HepG2 (cell line): ENCODE data around the gene DCST2. TPM values are rescaled to one million over a fixed set of nuclear protein-coding genes. Genes with fewer than 3 reads are reported as not detected.

Experiments used
- ARNT ChIP-seq: fragments of 450-650 bp; IDR thresholded peaks from 2 replicates; pipeline ENCODE4 v1.6.1; 2017
- BCL3 ChIP-seq: sonication (generic); formaldehyde crosslinking; IDR thresholded peaks from 2 replicates; pipeline ENCODE4 v1.5.1; 2020; ENCODE audit warnings: mild to moderate bottlenecking, missing genetic modification reagents, moderate library complexity
- CREB3 ChIP-seq: sonication (generic); formaldehyde crosslinking; IDR thresholded peaks from 2 replicates; pipeline ENCODE4 v1.5.0; 2020; ENCODE audit warnings: missing genetic modification reagents
- GMEB2 ChIP-seq: IDR thresholded peaks from 2 replicates; pipeline ENCODE4 v1.6.1; 2016; ENCODE audit warnings: missing biosample characterization, missing genetic modification reagents, low read depth
- HOXA7 ChIP-seq: sonication (generic); formaldehyde crosslinking; IDR thresholded peaks from 2 replicates; pipeline ENCODE4 v1.8.1; 2022; ENCODE audit warnings: mild to moderate bottlenecking, missing genetic modification reagents, moderate library complexity
- IKZF5 ChIP-seq: IDR thresholded peaks from 2 replicates; pipeline ENCODE4 v1.6.1; 2018; ENCODE audit warnings: missing genetic modification reagents, mild to moderate bottlenecking, missing compliant biosample characterization
- JDP2 ChIP-seq: sonication (generic); formaldehyde crosslinking; IDR thresholded peaks from 2 replicates; pipeline ENCODE4 v1.8.1; 2022; ENCODE audit warnings: missing genetic modification reagents, borderline replicate concordance
- JUND ChIP-seq: sonication (generic); formaldehyde crosslinking; IDR thresholded peaks from 2 replicates; pipeline ENCODE4 v1.8.0; 2022; ENCODE audit warnings: mild to moderate bottlenecking, missing genetic modification reagents
- MAX ChIP-seq: IDR thresholded peaks from 2 replicates; pipeline ENCODE4 v1.6.1; 2012; ENCODE audit warnings: inconsistent platforms
- MNT ChIP-seq: fragments of 450-650 bp; IDR thresholded peaks from 2 replicates; pipeline ENCODE4 v1.6.1; 2016
- NFYB ChIP-seq: sonication (generic); formaldehyde crosslinking; IDR thresholded peaks from 2 replicates; pipeline ENCODE4 v1.4.0; 2020; ENCODE audit warnings: missing genetic modification reagents
- NPAS2 ChIP-seq: sonication (generic); formaldehyde crosslinking; IDR thresholded peaks from 2 replicates; pipeline ENCODE4 v1.8.0; 2022; ENCODE audit warnings: mild to moderate bottlenecking, missing genetic modification reagents, borderline replicate concordance
- PTBP1 ChIP-seq: fragments of 200-400 bp; formaldehyde crosslinking; IDR thresholded peaks from 2 replicates; pipeline ENCODE4 v1.6.1; 2018; ENCODE audit warnings: low read length, low read depth; ENCODE audit not compliant: poor library complexity, severe bottlenecking
- RARA ChIP-seq: IDR thresholded peaks from 2 replicates; pipeline ENCODE4 v1.6.1; 2016; ENCODE audit warnings: missing genetic modification reagents, missing compliant biosample characterization
- STAT5B ChIP-seq: sonication (generic); formaldehyde crosslinking; IDR thresholded peaks from 2 replicates; pipeline ENCODE4 v1.4.0; 2020; ENCODE audit warnings: missing genetic modification reagents
- TFDP1 ChIP-seq: IDR thresholded peaks from 2 replicates; pipeline ENCODE4 v1.6.1; 2016; ENCODE audit warnings: missing compliant biosample characterization, missing genetic modification reagents, borderline replicate concordance
- TRIM24 ChIP-seq: sonication (generic); formaldehyde crosslinking; IDR thresholded peaks from 2 replicates; pipeline ENCODE4 v1.8.0; 2022; ENCODE audit warnings: mild to moderate bottlenecking, missing genetic modification reagents
- XRCC5 ChIP-seq: fragments of 200-400 bp; formaldehyde crosslinking; optimal IDR thresholded peaks from 2 replicates; pipeline ENCODE3; 2017; ENCODE audit warnings: mild to moderate bottlenecking, low read length
- ZFP90 ChIP-seq: sonication (generic); formaldehyde crosslinking; IDR thresholded peaks from 2 replicates; pipeline ENCODE4 v1.8.0; 2022; ENCODE audit warnings: missing genetic modification reagents, mild to moderate bottlenecking, inconsistent platforms, borderline replicate concordance
- ZMAT3 ChIP-seq: sonication (generic); formaldehyde crosslinking; conservative IDR thresholded peaks from 2 replicates; pipeline ENCODE4 v1.7.0; 2021; ENCODE audit warnings: missing genetic modification reagents
- ZNF143 ChIP-seq: sonication (generic); formaldehyde crosslinking; IDR thresholded peaks from 2 replicates; pipeline ENCODE4 v1.4.0; 2020; ENCODE audit warnings: missing genetic modification reagents
- ZNF17 ChIP-seq: sonication (generic); formaldehyde crosslinking; IDR thresholded peaks from 2 replicates; pipeline ENCODE4 v1.5.0; 2020; ENCODE audit warnings: mild to moderate bottlenecking, missing genetic modification reagents
- ZNF605 ChIP-seq: sonication (generic); formaldehyde crosslinking; IDR thresholded peaks from 2 replicates; pipeline ENCODE4 v1.8.0; 2022; ENCODE audit warnings: mild to moderate bottlenecking, missing genetic modification reagents
- ZNF747 ChIP-seq: sonication (generic); formaldehyde crosslinking; IDR thresholded peaks from 2 replicates; pipeline ENCODE4 v1.8.1; 2023; ENCODE audit warnings: missing genetic modification reagents, mild to moderate bottlenecking, borderline replicate concordance
- polyA plus RNA-seq, 8 experiments: library from polyadenylated mRNA; depleted of rRNA in 3 of 8; stranded (reverse) in 7 of 8; unstranded in 1 of 8; fragments of >200 nt; fragmentation: Illumina TruSeq in 4 of 8; extraction: Trizol in 4 of 8; gene quantifications; 2 replicates each; pipeline versions ENCODE4 v1.2.1 to v1.2.3, GENCODE V29; 2011 to 2016; ENCODE audit warnings: low read depth in 4 of 8, missing spikeins in 1 of 8, mixed read lengths in 1 of 8; ENCODE audit not compliant: insufficient read depth in 1 of 8
- total RNA-seq, 5 experiments: library from RNA; depleted of rRNA; stranded (reverse); fragments of >200 nt; fragmentation: Illumina TruSeq; extraction: Trizol; gene quantifications; 2 replicates each; pipeline ENCODE4 v1.2.3, GENCODE V29; 2016; ENCODE audit warnings: low read depth in 1 of 5

Gene DCST2
- total and polyA plus RNA-seq, 2 of the 13 experiments (the other 11 are each of a cell fraction or from before 2014, with no cell fraction given): 0.74 TPM; not detected in 1

- TF ChIP-seq IKZF5: no peak
- no peak for TF ChIP-seq NPAS2 (CRISPR knock-in tag)
- TF ChIP-seq XRCC5: no peak
- TF ChIP-seq JUND (CRISPR knock-in tag): no peak
- no peak for TF ChIP-seq CREB3 (CRISPR knock-in tag)
- no peak for TF ChIP-seq BCL3 (CRISPR knock-in tag)
- no peak for TF ChIP-seq STAT5B (CRISPR knock-in tag)
- peak; percentile 50 for TF ChIP-seq MNT
- TF ChIP-seq ZNF143: no peak
- no peak for TF ChIP-seq ARNT
- peak; percentile 4; the same call in 1 of the 2 replicates for TF ChIP-seq RARA
- no peak; the same call in 1 of the 2 replicates for TF ChIP-seq ZFP90
- peak; percentile 83 for TF ChIP-seq MAX
- peak; percentile 55 for TF ChIP-seq ZNF605 (CRISPR knock-in tag)
- TF ChIP-seq GMEB2: no peak
- TF ChIP-seq TRIM24: no peak
- TF ChIP-seq HOXA7: no peak
- no peak for TF ChIP-seq ZMAT3
- no peak; the same call in 1 of the 2 replicates for TF ChIP-seq TFDP1 (CRISPR knock-in tag)
- no peak for TF ChIP-seq NFYB
- TF ChIP-seq ZNF17 (CRISPR knock-in tag): no peak
- no peak for TF ChIP-seq ZNF747 (CRISPR knock-in tag)
- TF ChIP-seq PTBP1: no peak
- no peak; the same call in 1 of the 2 replicates for TF ChIP-seq JDP2
Observed at GRCh38 chr1:154974808-154975408, 58.7 kb downstream of the DCST2 start (continued).
